Hepatic stellate cell (primary cell): ENCODE results near the gene GCSAM.

Source experiments
- DNase-seq: peaks from one replicate; pipeline ENCODE4 v3.0.0; 2011; ENCODE audit warnings: low spot score

Gene GCSAM

DNA sequence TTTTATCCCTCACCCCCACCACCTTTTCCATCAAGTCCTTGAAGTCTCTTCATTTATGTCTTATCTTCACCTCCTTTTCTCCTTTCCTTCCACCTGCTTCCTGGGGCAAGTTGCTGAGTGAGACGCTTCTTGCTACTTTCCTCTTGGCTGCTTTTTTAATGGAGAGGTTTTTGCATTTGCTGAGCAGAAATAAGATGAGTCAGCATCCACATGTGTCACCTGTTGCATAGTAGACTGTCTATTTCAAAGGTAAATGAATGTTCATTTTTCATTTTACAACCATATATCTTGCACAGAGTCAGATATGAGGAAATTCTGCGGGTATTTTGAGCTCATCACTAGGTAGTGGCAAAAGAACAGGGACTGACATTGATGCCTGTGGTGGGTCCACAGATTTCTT lies 28.3 kb downstream of the GCSAM start:
- DNase-seq = no peak

GRCh38 chr3:112101916-112102315 lies 31.1 kb downstream of the GCSAM start:
- no peak for DNase-seq

DNA sequence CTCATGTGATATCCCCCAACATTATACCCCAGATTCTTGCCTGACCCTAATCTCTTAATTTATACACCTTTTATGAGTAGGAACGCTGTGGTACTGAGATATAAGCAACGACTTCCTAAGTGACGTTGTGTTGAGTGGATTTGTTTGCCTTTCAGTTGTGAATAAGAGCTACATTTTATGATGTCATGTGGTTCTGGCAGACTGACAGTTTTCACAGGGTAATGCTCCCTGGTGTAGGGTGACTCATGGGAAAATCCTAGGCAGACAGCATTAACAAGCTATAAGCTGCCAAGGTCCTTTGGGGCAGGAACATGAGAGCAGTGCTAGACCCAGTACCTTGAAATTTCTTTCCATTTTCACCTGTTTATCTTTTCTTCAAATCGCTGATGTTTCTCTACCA lies 35.7 kb downstream of the GCSAM start:
- DNase-seq = peak; percentile 81

- DNase-seq = no peak
These were observed 36.9 kb downstream of the GCSAM start for GRCh38 chr3:112096176-112096575.

- no peak for DNase-seq
These were observed 37.3 kb downstream of the GCSAM start for GRCh38 chr3:112095731-112096130.

DNA sequence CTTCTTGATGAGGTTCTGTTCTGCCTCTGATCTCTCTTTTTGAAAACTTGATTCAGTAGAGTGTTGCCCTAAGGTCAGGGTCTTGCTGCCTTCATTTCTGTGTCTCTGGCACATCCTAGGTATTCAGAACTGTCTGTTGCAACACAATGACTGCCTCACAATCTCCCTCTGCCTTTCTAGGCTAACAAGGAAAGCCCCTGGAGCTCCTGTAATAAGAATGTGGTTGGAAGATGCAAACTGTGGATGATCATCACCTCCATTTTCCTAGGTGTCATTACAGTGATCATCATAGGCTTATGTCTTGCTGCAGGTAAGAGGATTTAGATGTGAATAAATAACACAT lies 39.9 kb downstream of the GCSAM start:
- no peak for DNase-seq

GRCh38 chr3:112092496-112093179 lies 40.4 kb downstream of the GCSAM start:
- no peak for DNase-seq

DNA sequence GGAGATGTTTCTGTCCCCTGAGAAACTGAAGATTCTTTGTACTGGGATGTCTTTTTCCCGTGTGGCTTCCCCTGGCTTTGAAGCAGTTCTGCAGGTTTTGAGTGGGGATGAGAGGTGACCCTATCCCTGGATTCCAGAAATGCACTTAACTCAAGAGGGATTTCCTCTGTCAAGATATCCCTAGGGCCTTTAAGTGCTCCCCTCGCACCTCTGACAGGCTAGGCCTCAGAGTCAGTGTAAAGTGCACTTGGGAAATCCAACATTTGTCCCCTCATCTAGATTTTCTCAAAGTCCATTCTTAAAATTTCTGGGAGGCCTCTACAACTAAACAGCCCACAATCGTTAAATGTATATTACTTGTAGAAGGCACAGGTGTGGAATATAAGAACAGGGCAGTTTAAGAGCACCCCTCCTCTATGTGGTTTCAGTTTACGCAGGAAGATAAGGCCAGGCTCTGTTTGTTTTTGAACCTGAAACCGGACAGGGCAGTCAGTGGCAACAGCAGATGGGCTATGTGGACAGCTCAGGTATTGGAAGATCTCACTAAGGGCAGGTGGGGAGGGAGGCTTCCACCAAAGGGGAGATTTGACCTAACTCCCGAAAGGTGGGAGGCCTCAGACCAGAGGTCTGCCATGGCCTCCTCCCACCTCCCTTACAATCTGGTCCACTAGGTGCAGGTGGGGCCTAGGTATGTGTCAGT lies 42.0 kb downstream of the GCSAM start:
- no peak for DNase-seq

DNA sequence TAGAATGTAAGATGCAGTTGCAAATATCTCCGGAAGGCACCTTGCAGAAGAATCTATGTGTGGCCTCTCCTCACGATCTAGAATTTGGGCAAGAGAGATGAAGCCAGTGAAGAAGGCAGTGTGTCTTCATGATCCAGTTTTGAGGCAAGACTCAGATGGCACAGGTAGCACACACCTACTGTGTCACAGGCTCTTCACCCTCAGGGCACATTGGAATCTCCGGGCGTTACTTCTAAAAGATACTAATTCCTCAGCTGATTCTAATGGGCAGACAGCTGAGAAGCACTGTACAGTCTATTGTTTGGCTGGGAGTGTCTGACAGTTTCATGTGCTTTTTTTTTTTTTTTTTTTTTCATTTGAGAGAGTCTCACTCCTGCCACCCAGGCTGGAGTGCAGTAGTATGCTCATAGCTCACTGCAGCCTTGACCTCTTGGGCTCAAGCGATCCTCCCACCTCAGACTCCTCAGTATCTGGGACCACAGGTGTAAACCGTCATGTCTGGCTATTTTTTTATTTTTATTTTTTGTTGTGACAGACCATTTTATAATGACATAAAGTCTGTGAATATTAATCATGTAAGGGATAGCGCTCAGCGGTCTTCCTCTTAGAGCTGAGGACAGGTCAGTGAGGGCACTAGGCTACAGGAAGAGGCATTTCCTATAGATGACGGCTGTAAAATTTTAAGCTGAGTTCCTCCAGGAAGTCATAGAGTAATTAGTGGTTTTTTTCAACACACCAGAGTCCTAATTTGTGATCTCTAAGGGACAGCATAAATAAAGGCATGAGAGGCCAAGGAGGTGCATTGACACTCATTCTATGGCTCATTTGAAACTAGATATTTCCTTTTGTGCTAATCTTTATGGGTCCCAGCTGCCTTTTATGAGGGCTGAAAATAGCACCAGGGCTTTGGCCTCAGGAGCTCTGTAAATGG lies 42.8 kb downstream of the GCSAM start:
- no peak for DNase-seq

- DNase-seq = no peak
These were observed 44.1 kb downstream of the GCSAM start for GRCh38 chr3:112088944-112089343.

- no peak for DNase-seq
These were observed 45.3 kb downstream of the GCSAM start for GRCh38 chr3:112087746-112088145.

DNA sequence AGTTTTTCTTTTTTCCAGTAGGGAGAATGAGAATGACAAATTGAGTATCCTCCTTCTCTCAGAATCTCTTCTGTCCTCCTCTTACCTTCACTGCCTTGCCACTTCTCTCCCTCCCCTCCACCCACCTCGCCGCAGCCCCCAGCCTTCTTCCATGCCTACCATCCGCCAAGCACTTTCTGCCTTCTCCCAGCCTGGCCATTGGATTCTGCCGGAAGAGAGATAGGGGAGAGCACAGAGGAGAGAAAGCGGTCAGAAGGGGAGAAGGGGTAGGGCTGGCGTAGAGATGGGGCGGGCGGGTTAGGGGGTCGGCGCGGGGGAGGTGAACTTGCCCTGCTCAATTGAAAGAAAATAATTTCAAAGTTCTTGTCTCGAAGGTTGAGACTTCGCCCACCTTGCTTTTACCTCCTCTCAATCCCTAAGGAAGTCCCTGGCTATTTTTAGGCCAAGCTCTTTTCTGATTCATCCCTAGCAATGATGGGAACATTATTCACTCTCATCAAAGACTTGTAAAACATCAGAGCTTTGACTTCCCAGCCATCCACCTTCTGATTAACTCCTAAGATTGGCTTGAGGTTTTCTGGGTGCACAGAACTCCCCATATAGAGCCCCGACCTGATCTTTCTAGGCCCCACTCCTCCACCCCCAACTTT lies 46.0 kb downstream of the GCSAM start:
- DNase-seq = peak; percentile 63

- peak; percentile 90 for DNase-seq
These were observed 46.8 kb downstream of the GCSAM start, which contains the start of gene C3orf52 for GRCh38 chr3:112086076-112086854. C3orf52 (plus strand) TSS chr3:112086389; CDS start chr3:112086408, 19 bp downstream.

- DNase-seq = no peak
These were observed 47.3 kb downstream of the GCSAM start for GRCh38 chr3:112085735-112086075.

GRCh38 chr3:112084980-112085705 lies 47.9 kb downstream of the GCSAM start:
- no peak for DNase-seq

DNA sequence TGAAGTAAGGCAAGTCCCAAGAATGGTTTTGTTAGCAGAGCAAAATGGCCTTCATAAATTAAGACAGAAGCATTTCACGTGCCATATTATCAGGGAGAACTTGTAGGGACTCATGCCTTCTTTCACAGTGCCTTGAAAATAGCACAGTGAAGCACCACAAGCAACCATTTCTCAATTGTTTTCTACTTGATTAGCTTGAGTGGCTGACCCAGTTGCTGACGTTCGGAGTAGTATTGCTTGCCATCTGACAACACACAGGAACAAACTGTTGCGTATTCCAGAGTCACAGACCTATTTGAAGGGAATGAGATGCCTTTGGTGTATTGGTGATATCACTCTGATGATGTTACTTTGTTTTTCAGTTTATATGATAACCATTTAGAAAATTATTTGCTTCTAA lies 49.8 kb downstream of the GCSAM start:
- no peak for DNase-seq

GRCh38 chr3:112078125-112079083 lies 54.6 kb downstream of the GCSAM start:
- DNase-seq = no peak

DNA sequence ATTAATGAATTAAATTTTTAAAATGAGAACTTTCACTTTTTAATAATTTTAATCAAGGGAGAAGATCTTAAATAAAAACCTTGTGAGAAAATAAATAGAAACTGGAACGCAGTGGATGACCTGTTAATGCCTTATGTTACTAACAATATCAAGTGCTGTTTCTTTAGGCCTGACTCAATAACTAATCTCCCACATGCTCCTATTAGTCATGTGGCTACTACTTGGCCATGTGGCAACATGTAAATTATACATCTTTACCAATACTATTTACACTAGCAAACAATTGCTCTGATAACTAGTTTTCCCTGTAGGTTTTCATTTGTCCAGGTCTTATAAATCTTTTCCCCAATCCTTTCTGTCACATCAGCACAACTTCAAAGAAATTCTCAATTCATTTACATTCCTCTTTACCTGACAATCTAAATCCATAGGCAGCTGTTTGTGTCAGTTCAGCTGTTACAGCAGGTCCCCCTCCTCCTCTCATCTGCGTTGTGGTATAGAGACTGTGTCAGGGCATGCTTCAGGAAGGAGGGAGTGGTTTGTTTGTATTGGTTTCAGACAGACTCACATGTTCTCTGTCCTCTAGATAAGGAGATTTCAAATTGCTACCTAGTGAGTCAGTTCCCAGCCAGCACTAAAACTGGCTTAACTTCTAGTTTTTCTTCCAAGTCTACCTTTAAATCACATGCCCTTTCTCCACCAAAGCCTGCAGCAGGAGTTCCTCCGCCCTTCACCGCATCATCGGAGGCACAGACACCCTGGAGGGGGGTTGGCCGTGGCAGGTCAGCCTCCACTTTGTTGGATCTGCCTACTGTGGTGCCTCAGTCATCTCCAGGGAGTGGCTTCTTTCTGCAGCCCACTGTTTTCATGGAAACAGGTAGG lies 58.2 kb downstream of the GCSAM start:
- DNase-seq = peak; percentile 79

DNA sequence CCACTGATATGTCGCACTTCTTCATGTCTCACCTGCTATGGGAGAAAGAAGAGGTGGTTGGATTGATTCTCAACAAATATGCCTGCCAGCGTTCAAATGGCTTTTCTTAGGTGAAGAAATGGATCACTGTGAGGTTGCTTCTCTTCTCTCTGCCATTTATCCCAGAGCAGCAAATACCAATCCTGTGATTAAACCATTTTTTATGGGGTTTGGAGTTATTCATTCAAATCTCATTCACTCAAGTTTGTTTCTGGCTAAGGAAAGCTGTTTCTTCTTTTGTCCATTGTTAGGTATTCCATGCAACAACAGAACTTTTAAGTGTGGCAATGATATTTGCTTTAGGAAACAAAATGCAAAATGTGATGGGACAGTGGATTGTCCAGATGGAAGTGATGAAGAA lies 59.0 kb downstream of the GCSAM start:
- no peak for DNase-seq
